LNCAP (cell line): Measurements from ENCODE around the gene KRTAP5-9.

ENCODE experiments used
- CTCF ChIP-seq: fragments of 450-650 bp; IDR thresholded peaks from 2 replicates; pipeline ENCODE4 v1.5.1; 2017; ENCODE audit warnings: mild to moderate bottlenecking

Gene KRTAP5-9

GRCh38 chr11:71562120-71562519 lies 13.9 kb downstream of the KRTAP5-9 start:
- TF ChIP-seq CTCF: no peak

GRCh38 chr11:71563406-71563805 lies 15.2 kb downstream of the KRTAP5-9 start:
- TF ChIP-seq CTCF: peak; percentile 48

GRCh38 chr11:71564430-71564829 lies 16.2 kb downstream of the KRTAP5-9 start:
- no peak for TF ChIP-seq CTCF

GRCh38 chr11:71565263-71565662 lies 17.0 kb downstream of the KRTAP5-9 start, which contains the start of gene KRTAP5-10:
Gene KRTAP5-10, plus strand, starts transcription at chr11:71565563. Its CDS starts 25 bp downstream, at chr11:71565588.
- no peak for TF ChIP-seq CTCF

GRCh38 chr11:71566081-71566620 lies 17.9 kb downstream of the KRTAP5-9 start:
- no peak for TF ChIP-seq CTCF

GRCh38 chr11:71568704-71569349 lies 20.6 kb downstream of the KRTAP5-9 start:
- TF ChIP-seq CTCF: no peak

- TF ChIP-seq CTCF: no peak
Measured at GRCh38 chr11:71572811-71573210, 24.6 kb downstream of the KRTAP5-9 start.

GRCh38 chr11:71574418-71574817 lies 26.2 kb downstream of the KRTAP5-9 start:
- no peak for TF ChIP-seq CTCF
